Endothelial cell (in vitro differentiated cells): Measurements from ENCODE around the gene PAM16. TPM values are rescaled to one million over a fixed set of nuclear protein-coding genes. Genes with fewer than 3 reads are reported as not detected.
"Not testable (repeated sequence)": the region's sequence is repeated elsewhere in the genome, so short reads cannot be mapped to it uniquely, and the experiment has no call there.

Experiments used
- DNase-seq: peaks from one replicate; pipeline ENCODE4 v3.0.0; 2021; ENCODE audit warnings: low spot score
- H3K27ac Mint-ChIP-seq: one replicate; pipeline ENCODE4 v1.8.0; 2021; ENCODE audit warnings: mixed read lengths, inconsistent platforms; ENCODE audit not compliant: unreplicated experiment
- H3K27me3 Mint-ChIP-seq: one replicate; pipeline ENCODE4 v1.8.0; 2021; ENCODE audit warnings: mild to moderate bottlenecking, moderate library complexity, mixed read lengths, inconsistent platforms; ENCODE audit not compliant: unreplicated experiment
- H3K36me3 Mint-ChIP-seq: one replicate; pipeline ENCODE4 v1.8.0; 2021; ENCODE audit warnings: mild to moderate bottlenecking, low read depth, mixed read lengths, inconsistent platforms; ENCODE audit not compliant: unreplicated experiment
- H3K4me1 Mint-ChIP-seq: one replicate; pipeline ENCODE4 v1.8.0; 2021; ENCODE audit warnings: mild to moderate bottlenecking, mixed read lengths, inconsistent platforms; ENCODE audit not compliant: unreplicated experiment
- H3K4me3 Mint-ChIP-seq: one replicate; pipeline ENCODE4 v1.8.0; 2021; ENCODE audit warnings: mild to moderate bottlenecking, mixed read lengths, inconsistent platforms; ENCODE audit not compliant: unreplicated experiment
- H3K9me3 Mint-ChIP-seq: one replicate; pipeline ENCODE4 v1.8.0; 2021; ENCODE audit warnings: mixed read lengths, inconsistent platforms; ENCODE audit not compliant: unreplicated experiment
- total RNA-seq: library from RNA; stranded (reverse); fragmentation: NEBNext Ultra II Directional; extraction: Animal tissue kit (Norgen Biotek cat#: 25700); gene quantifications from one replicate; pipeline ENCODE4 v1.2.1, GENCODE V29; 2021; ENCODE audit not compliant: unreplicated experiment
- TF ChIP-seq, protein P1 (sequence below): fragments of 200-600 bp; sonication (generic); IDR thresholded peaks from one replicate; pipeline ENCODE4 v1.5.0; 2021; ENCODE audit warnings: antibody characterized with exemption; ENCODE audit not compliant: unreplicated experiment

Gene PAM16
- total RNA-seq, 1 donor from 2014 or later: 29.5 TPM

DNA sequence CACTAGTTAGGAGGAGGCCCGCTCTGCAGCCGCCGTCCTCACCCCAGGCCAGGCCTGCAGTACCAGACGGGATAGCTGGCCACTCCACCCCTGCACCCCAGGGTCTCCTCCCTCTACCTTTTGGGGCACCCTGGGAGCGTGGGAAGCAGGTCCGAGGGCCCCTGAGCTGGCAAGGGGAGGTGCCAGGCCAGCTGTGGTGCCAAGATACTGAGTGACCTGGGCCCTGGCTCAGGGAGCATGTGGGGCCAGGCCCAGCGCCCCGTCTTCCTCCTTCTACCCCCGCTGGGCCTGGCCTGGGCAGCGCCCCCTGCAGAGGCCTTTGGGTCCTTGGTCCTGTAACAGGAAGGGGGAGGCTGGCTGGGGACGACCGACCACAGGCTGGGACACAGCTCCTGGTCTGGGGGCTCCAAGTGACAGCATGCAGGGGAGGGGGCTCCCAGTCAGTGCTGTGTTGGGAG, 13.0 kb downstream of the PAM16 start:
- Mint-ChIP-seq H3K36me3 (peaks cover 4% of the 10 kb centered on the region), H3K4me1 (no peaks in the 10 kb centered on the region), H3K4me3 (no peak overlapping the region), H3K27me3 (peaks cover 2% of the 10 kb centered on the region), H3K9me3 (no peaks in the 10 kb centered on the region), H3K27ac (no peak overlapping the region)
- no peak for DNase-seq
- TF ChIP-seq, protein P1, sequence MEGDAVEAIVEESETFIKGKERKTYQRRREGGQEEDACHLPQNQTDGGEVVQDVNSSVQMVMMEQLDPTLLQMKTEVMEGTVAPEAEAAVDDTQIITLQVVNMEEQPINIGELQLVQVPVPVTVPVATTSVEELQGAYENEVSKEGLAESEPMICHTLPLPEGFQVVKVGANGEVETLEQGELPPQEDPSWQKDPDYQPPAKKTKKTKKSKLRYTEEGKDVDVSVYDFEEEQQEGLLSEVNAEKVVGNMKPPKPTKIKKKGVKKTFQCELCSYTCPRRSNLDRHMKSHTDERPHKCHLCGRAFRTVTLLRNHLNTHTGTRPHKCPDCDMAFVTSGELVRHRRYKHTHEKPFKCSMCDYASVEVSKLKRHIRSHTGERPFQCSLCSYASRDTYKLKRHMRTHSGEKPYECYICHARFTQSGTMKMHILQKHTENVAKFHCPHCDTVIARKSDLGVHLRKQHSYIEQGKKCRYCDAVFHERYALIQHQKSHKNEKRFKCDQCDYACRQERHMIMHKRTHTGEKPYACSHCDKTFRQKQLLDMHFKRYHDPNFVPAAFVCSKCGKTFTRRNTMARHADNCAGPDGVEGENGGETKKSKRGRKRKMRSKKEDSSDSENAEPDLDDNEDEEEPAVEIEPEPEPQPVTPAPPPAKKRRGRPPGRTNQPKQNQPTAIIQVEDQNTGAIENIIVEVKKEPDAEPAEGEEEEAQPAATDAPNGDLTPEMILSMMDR: no peak

DNA sequence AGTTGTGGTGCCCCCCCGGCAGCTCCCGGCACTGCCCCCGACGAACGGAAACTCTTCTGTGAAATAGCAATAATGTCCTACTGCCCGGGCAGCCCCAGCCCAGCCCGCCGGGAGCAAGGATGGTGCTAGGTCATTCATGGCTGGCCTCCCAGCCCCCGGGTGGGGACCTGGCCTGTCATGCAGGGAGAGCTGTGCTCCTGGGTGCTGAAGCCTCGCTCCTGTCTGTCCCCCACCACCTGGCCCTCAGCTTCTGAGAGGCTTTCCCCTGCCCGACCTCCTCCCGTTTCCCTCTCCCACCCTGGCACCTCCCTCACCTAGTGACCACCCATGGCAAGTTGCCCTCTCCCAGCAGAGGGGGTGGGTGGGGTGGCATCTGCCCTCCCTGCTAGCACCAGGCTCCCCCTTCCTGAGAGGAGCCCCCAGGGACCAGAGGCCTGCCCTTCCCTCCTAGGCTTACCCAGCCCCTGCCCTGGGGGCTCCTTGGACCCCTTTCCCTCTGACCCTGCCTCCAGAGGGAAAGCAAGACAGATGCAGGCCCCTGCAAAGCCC, 13.5 kb downstream of the PAM16 start:
- peaks cover 4% of the 10 kb centered on the region for H3K36me3 Mint-ChIP-seq
- peaks cover 2% of the 10 kb centered on the region for H3K27me3 Mint-ChIP-seq
- H3K27ac Mint-ChIP-seq: no peak overlapping the region
- no peaks in the 10 kb centered on the region for H3K4me1 Mint-ChIP-seq
- DNase-seq: no peak
- no peak overlapping the region for H3K4me3 Mint-ChIP-seq
- H3K9me3 Mint-ChIP-seq: no peaks in the 10 kb centered on the region
- TF ChIP-seq, protein P1: no peak

DNA sequence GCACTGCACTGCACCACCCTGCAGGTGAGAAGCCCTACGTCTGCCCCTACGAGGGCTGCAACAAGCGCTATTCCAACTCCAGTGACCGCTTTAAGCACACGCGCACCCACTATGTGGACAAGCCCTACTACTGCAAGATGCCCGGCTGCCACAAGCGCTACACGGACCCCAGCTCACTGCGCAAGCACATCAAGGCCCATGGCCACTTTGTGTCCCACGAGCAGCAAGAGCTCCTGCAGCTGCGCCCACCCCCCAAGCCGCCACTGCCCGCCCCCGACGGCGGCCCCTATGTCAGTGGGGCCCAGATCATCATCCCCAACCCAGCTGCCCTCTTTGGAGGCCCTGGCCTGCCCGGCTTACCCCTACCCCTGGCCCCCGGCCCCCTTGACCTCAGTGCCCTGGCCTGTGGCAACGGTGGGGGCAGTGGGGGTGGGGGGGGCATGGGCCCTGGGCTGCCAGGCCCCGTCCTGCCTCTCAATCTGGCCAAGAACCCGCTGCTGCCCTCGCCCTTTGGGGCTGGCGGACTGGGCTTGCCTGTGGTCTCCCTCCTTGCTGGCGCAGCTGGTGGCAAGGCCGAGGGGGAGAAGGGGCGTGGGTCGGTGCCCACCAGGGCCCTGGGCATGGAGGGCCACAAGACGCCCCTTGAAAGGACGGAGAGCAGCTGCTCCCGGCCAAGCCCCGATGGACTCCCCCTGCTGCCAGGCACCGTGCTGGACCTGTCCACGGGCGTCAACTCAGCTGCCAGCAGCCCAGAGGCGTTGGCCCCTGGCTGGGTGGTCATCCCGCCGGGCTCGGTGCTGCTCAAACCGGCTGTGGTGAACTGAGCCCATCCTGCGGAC, 14.2 kb downstream of the PAM16 start:
- Mint-ChIP-seq H3K4me3 (no peak overlapping the region), H3K36me3 (peaks cover 4% of the 10 kb centered on the region), H3K27me3 (peaks cover 2% of the 10 kb centered on the region), H3K4me1 (no peaks in the 10 kb centered on the region), H3K9me3 (no peaks in the 10 kb centered on the region), H3K27ac (no peak overlapping the region)
- TF ChIP-seq, protein P1: no peak
- DNase-seq: no peak

DNA sequence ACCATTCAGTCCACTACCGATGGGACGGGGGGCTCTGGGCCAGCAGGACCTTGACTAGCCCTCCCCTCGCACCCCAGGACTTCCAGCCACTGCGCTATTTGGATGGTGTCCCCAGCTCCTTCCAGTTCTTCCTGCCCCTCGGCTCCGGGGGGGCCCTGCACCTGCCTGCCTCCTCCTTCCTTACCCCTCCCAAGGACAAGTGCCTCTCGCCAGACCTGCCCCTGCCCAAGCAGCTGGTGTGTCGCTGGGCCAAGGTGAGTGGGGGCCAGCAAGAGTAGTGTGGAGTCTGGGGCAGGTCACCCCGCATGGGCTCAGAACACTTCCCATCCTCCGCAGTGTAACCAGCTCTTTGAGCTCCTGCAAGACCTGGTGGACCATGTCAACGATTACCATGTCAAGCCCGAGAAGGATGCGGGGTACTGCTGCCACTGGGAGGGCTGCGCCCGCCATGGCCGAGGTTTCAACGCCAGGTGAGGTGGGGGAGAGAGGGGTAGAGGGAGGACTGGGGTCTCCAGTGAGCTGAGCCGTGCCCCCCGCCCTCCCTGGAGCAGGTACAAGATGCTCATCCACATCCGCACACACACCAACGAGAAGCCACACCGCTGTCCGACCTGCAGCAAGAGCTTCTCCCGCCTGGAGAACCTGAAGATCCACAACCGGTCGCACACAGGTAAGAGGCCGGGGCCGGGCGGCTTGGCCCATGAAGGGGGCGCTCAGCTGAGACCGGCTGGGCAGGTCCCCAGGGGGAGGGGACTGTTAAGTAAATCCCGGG, 16.2 kb downstream of the PAM16 start:
- DNase-seq: no peak
- no peak overlapping the region for H3K27ac Mint-ChIP-seq
- TF ChIP-seq, protein P1: no peak
- no peaks in the 10 kb centered on the region for H3K4me1 Mint-ChIP-seq
- H3K27me3 Mint-ChIP-seq: peaks cover 2% of the 10 kb centered on the region
- H3K36me3 Mint-ChIP-seq: peaks cover 4% of the 10 kb centered on the region
- no peaks in the 10 kb centered on the region for H3K9me3 Mint-ChIP-seq
- no peak overlapping the region for H3K4me3 Mint-ChIP-seq

DNA sequence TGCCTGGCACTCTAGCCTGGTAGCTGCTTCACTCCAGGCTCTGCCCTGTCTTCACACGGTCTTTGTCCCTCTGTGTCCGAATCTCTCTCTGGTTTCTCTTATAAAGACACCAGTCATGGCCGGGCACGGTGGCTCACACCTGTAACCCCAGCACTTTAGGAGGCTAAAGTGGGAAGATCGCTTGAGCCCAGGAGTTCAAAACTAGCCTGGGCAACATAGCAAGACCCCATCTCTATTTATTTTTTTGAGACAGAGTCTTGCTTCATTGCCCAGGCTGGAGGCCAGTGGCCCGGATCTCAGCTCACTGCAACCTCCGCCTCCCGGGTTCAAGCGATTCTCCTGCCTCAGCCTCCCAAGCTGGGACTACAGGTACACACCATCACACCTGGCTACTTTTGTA, 17.4 kb downstream of the PAM16 start:
- H3K4me3 Mint-ChIP-seq, DNase-seq, H3K27ac Mint-ChIP-seq, H3K4me1 Mint-ChIP-seq, H3K9me3 Mint-ChIP-seq, H3K27me3 Mint-ChIP-seq, H3K36me3 Mint-ChIP-seq: not testable (repeated sequence)
